ENCODE results near the gene NBEAL1. TPM values are rescaled to one million over a fixed set of nuclear protein-coding genes. Genes with fewer than 3 reads are reported as not detected.

Gene NBEAL1
- total and polyA plus RNA-seq, 8 donors = 4.2 to 158 (median 70.3) TPM

GRCh38 chr2:203021991-203022390 is 7.3 kb downstream of the NBEAL1 start:
- H3K27ac ChIP-seq = peak overlapping the region in 4 of 5 donors; percentile 6 to 64 (median 44)
- no peaks in the 10 kb centered on the region for H3K9me3 ChIP-seq
- H3K4me1 ChIP-seq = peaks cover 5 to 79% (median 50%) of the 10 kb centered on the region in 4 donors
- 26 to 51% (median 45%) methylated on average over 4 of the region's 4 CpGs for WGBS, 5 donors
- H3K36me3 ChIP-seq = peaks cover 0 to 6% (median 3%) of the 10 kb centered on the region in 4 donors
- no peak for TF ChIP-seq POLR2AphosphoS5 (IDR thresholded peaks at IDR 0.05)
- TF ChIP-seq POLR2A (IDR thresholded peaks at IDR 0.05) = no peak
- TF ChIP-seq CTCF (IDR thresholded peaks at IDR 0.05) = no peak
- no peak for DNase-seq
- no peaks in the 10 kb centered on the region for H3K27me3 ChIP-seq
- intact Hi-C loops (cut with DNase I; ENCODE audit: low total_unique reads) = no loop called here
- no peak overlapping the region for H3K4me3 ChIP-seq

GRCh38 chr2:203022751-203023150 is 8.1 kb downstream of the NBEAL1 start:
- Histone ChIP-seq H3K4me3 (no peak overlapping the region), H3K4me1 (peaks cover 5 to 72% (median 46%) of the 10 kb centered on the region in 4 donors), H3K9me3 (no peaks in the 10 kb centered on the region), H3K27me3 (no peaks in the 10 kb centered on the region), H3K36me3 (peaks cover 0 to 6% (median 3%) of the 10 kb centered on the region in 4 donors), H3K27ac (peak overlapping the region in 3 of 5 donors; percentile 20 to 64 (median 56))
- DNase-seq = peak in 1 of 2 donors; percentile 49
- TF ChIP-seq CTCF (IDR thresholded peaks at IDR 0.05) (no peak), POLR2AphosphoS5 (IDR thresholded peaks at IDR 0.05) (no peak), EP300 (IDR thresholded peaks at IDR 0.05) (no peak), POLR2A (IDR thresholded peaks at IDR 0.05) (no peak)
- intact Hi-C loops (cut with DNase I; ENCODE audit: low total_unique reads) = no loop called here
- WGBS, 5 donors = 22 to 47% (median 32%) methylated on average over 1 of the region's 1 CpG

- H3K9me3 ChIP-seq = no peaks in the 10 kb centered on the region
- TF ChIP-seq POLR2A (IDR thresholded peaks at IDR 0.05) = no peak
- no peak for TF ChIP-seq POLR2AphosphoS5 (IDR thresholded peaks at IDR 0.05)
- TF ChIP-seq EP300 (IDR thresholded peaks at IDR 0.05) = no peak
- no peak for TF ChIP-seq CTCF (IDR thresholded peaks at IDR 0.05)
- intact Hi-C loops (cut with DNase I; ENCODE audit: low total_unique reads) = no loop called here
- H3K36me3 ChIP-seq = peaks cover 0 to 6% (median 3%) of the 10 kb centered on the region in 4 donors
- H3K27me3 ChIP-seq = no peaks in the 10 kb centered on the region
- H3K4me3 ChIP-seq = no peak overlapping the region
- peak overlapping the region in 1 of 5 donors; percentile 37 for H3K27ac ChIP-seq
- peaks cover 5 to 53% (median 27%) of the 10 kb centered on the region in 4 donors for H3K4me1 ChIP-seq
- DNase-seq = no peak
Observed at GRCh38 chr2:203025592-203025991, 10.9 kb downstream of the NBEAL1 start.

- 47 to 81% (median 61%) methylated on average over 2 of the region's 2 CpGs for WGBS, 5 donors
- Histone ChIP-seq H3K4me3 (no peak overlapping the region), H3K27ac (peak overlapping the region in 1 of 5 donors; percentile 66)
Observed at GRCh38 chr2:203030545-203030944, 15.9 kb downstream of the NBEAL1 start.

More at GRCh38 chr2:203030545-203030944, 15.9 kb downstream of the NBEAL1 start:
- DNase-seq = no peak
- Histone ChIP-seq H3K36me3 (peaks cover 0 to 6% (median 3%) of the 10 kb centered on the region in 4 donors), H3K27me3 (no peaks in the 10 kb centered on the region), H3K9me3 (no peaks in the 10 kb centered on the region), H3K4me1 (peaks cover under 1 to 34% (median 18%) of the 10 kb centered on the region in 4 donors)
- TF ChIP-seq CTCF (IDR thresholded peaks at IDR 0.05) (no peak), POLR2AphosphoS5 (IDR thresholded peaks at IDR 0.05) (no peak), EP300 (IDR thresholded peaks at IDR 0.05) (no peak), POLR2A (IDR thresholded peaks at IDR 0.05) (no peak)
- intact Hi-C loops (cut with DNase I; ENCODE audit: low total_unique reads) = no loop called here
